Right forelimb (tissue), 1 donor: Measurements from ENCODE around the gene SETD1B.
"Not testable (repeated sequence)": the region's sequence is repeated elsewhere in the genome, so short reads cannot be mapped to it uniquely, and the experiment has no call there.

ENCODE experiments used
- DNase-seq: peaks from one replicate; pipeline ENCODE4 v3.0.0-alpha.2; 2018

The SETD1B gene

DNA sequence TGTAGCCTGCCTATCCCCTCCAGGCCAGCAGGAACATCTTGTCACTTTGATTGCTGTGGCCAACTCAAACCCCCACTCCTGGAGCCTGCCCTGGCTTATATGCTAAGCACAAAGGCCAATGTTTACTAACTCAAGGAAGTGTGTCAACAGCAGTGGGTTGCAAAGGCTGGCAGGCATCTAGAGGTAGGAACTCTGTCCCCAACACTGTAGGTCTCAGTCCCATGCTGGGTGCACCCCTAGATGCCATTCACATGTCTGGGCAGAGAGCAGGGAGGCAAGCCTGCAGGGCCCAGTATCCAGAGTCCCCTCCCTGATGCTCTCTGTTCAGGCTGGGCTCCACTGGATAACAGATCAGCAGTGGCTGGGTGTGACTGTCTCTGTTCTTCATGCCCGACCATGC, 56.4 kb downstream of the SETD1B start:
- no peak for DNase-seq

DNA sequence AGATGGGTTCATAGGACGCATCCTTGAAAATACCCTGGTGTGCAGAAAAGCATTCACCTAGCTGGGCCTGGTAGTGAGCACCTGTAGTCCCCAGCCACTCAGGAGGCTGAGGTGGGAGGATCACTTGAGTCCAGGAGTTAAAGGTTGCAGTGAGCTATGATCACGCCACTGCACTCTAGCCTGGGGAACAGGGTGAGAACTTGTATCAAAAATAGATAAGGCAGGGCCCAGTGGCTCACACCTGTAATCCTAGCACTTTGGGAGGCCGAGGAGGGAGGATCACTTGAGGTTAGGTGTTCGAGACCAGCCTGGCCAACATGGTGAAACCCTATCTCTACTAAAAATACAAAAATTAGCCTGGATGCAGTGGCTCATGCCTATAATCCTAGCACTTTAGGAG, 56.9 kb downstream of the SETD1B start:
- not testable (repeated sequence) for DNase-seq

- no peak for DNase-seq
These were observed 57.9 kb downstream of the SETD1B start for GRCh38 chr12:121861636-121862254.

- DNase-seq, result no peak
These were observed 62.5 kb downstream of the SETD1B start for GRCh38 chr12:121866331-121866730.

GRCh38 chr12:121869229-121869628, 65.4 kb downstream of the SETD1B start:
- not testable (repeated sequence) for DNase-seq

GRCh38 chr12:121871467-121871866, 67.7 kb downstream of the SETD1B start:
- DNase-seq, result no peak

DNA sequence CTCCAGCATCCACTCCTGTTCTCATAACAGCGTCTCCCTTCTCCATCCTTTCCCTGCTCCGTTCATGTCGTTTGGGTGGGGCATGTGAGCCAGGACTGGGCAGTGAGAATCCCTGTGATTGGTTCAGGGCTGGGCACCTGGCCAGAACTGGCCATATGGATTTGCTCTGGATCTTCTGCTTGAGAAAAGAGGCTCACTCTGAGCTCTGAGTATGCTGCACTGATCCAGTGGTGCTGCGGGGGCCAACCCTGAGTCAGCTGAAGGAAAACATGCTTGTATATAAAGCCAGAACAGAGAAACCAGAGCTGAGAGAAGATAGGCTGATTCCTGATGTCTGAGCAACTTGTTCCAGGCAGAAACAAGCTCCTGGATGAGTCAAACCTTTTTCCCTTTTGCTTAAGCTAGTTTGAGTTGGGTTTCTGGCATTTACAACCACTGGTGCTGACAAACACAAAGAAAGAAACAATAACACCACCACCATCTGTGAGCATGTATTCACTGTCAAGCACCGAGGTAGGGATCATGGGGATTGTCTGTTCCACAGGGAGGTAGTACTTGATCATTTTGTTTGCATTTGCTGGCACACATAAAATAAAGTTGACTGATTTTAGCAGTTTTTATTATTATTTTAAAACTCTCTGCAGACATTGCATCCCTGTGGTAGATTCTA, 68.9 kb downstream of the SETD1B start:
- peak; percentile 74 for DNase-seq

DNA sequence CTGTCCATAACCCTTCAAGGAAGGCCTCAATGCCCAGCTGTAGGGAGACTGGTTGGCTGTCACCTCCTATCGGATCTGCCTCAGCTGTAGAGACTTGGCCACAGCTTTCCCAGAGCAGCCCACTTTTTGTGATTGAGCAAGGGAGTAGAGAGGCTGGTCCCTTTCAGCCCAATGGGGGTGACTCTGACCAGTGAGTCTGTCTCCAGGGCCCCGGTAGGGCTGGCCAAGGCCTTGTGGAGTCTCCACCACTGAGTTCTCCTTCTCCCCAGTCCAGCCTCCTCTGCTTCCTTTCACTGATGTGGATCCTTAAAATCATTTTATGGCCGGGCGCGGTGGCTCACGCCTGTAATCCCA, 69.4 kb downstream of the SETD1B start:
- DNase-seq, result no peak

DNA sequence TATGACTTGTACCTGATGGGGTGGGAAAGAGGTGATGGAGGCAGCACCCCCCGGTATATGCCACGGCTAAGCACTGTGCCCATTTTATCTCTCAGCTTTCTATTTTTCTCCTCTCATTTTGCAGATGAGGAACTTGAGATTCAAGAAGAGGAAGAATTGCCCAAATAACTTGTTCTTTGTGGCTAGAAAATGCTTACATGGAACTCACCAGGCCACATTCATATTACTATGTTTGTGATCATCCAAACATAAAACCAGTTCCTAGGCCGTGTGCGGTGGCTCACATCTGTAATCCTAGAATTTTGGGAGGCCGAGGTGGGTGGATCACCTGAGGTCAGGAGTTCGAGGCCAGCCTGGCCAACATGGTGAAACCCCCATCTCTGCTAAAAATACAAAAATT, 70.3 kb downstream of the SETD1B start:
- DNase-seq, result no peak

GRCh38 chr12:121875582-121875981, 71.8 kb downstream of the SETD1B start:
- DNase-seq, result no peak

- not testable (repeated sequence) for DNase-seq
These were observed 72.3 kb downstream of the SETD1B start for GRCh38 chr12:121876080-121876447.
